A673 (cell line): ENCODE results near the gene BRAF. TPM values are rescaled to one million over a fixed set of nuclear protein-coding genes. Genes with fewer than 3 reads are reported as not detected.

Experiments used
- BruUV-seq: library from RNA; stranded (reverse); fragments of 400-500 nt; replicated peaks from 2 replicates; lab custom pipeline; 2021; lab: Mats Ljungman, UMichigan
- CTCF ChIA-PET: fragments of 300-600 bp; sonication (Branson Sonifier 250); formaldehyde crosslinking; loops from one replicate; lab custom pipeline; 2022; ENCODE audit warnings: antibody characterized with exemption; lab: Charles Lee
- POLR2A ChIA-PET: fragments of 300-600 bp; sonication (Branson Sonifier 250); formaldehyde crosslinking; loops from one replicate; lab custom pipeline; 2022; ENCODE audit warnings: antibody characterized with exemption; ENCODE audit not compliant: low non-redundant PET; lab: Charles Lee
- DNase-seq: peaks from one replicate; pipeline ENCODE4 v3.0.0-alpha.2; 2015; ENCODE audit warnings: low spot score
- H3K27ac ChIP-seq: fragments of 200-600 bp; sonication (generic); 2 replicates; pipeline ENCODE4 v1.5.1; 2016; ENCODE audit warnings: mixed run types, low read depth, mild to moderate bottlenecking, mixed read lengths, antibody characterized with exemption, low read length; ENCODE audit not compliant: poor library complexity, severe bottlenecking
- H3K27me3 ChIP-seq: fragments of 200-600 bp; sonication (generic); replicated peaks from 2 replicates; pipeline ENCODE4 v1.6.1; 2017; ENCODE audit warnings: mixed run types, low read depth, mild to moderate bottlenecking, mixed read lengths, antibody characterized with exemption, low read length; ENCODE audit not compliant: insufficient read depth, poor library complexity
- H3K36me3 ChIP-seq: fragments of 200-600 bp; sonication (generic); 2 replicates; pipeline ENCODE4 v1.6.1; 2016; ENCODE audit warnings: mixed run types, mild to moderate bottlenecking, mixed read lengths, antibody characterized with exemption, low read length; ENCODE audit not compliant: insufficient read depth, poor library complexity, severe bottlenecking
- H3K4me1 ChIP-seq: fragments of 200-600 bp; sonication (generic); 2 replicates; pipeline ENCODE4 v1.6.1; 2017; ENCODE audit warnings: mixed run types, mild to moderate bottlenecking, mixed read lengths, antibody characterized with exemption, low read length; ENCODE audit not compliant: insufficient read depth, poor library complexity, severe bottlenecking
- H3K4me3 ChIP-seq: fragments of 200-600 bp; sonication (generic); 2 replicates; pipeline ENCODE4 v1.5.1; 2016; ENCODE audit warnings: low read depth, mixed run types, mild to moderate bottlenecking, mixed read lengths, low read length; ENCODE audit not compliant: poor library complexity, severe bottlenecking
- H3K9me3 ChIP-seq: fragments of 200-600 bp; sonication (generic); 2 replicates; pipeline ENCODE4 v1.6.1; 2016; ENCODE audit warnings: mixed run types, low read depth, mild to moderate bottlenecking, mixed read lengths, antibody characterized with exemption, low read length; ENCODE audit not compliant: poor library complexity, severe bottlenecking
- CTCF ChIP-seq: fragments of 300-800, 200-600 bp; sonication (generic); conservative IDR thresholded peaks from 2 replicates; pipeline ENCODE4 v1.5.1; 2017; ENCODE audit warnings: low read depth, mild to moderate bottlenecking, antibody characterized with exemption, low read length, moderate library complexity, mixed read lengths
- EZH2 ChIP-seq: fragments of 200-600 bp; sonication (generic); IDR thresholded peaks from 2 replicates; pipeline ENCODE4 v1.6.1; 2017; ENCODE audit warnings: borderline replicate concordance, low read depth, mild to moderate bottlenecking, mixed read lengths, antibody characterized with exemption, low read length; ENCODE audit not compliant: poor library complexity, severe bottlenecking
- intact Hi-C: fragments of 100-400 bp; cut with micrococcal nuclease; formaldehyde crosslinking; loops from one replicate; pipeline ENCODE4 v1.10.0; 2022; ENCODE audit not compliant: unreplicated experiment
- total RNA-seq: library from RNA; stranded (reverse); gene quantifications from 2 replicates; pipeline ENCODE4 v1.2.3, GENCODE V29; 2021

BRAF gene
- total RNA-seq, 1 experiment from 2014 or later, result 31.8 TPM

- DNase-seq, result no peak
- intact Hi-C loops, result no loop called here
- Histone ChIP-seq H3K4me3 (no peak overlapping the region), H3K9me3 (no peaks in the 10 kb centered on the region), H3K27me3 (no peaks in the 10 kb centered on the region), H3K4me1 (no peaks in the 10 kb centered on the region), H3K27ac (no peak overlapping the region), H3K36me3 (peaks cover 2% of the 10 kb centered on the region)
- no TSS peak for BruUV-seq
- TF ChIP-seq CTCF (no peak), EZH2 (no peak)
- ChIA-PET CTCF (no interaction called here), POLR2A (interaction anchor here (0.6 kb wide), 1 partner anchor 91 kb away, joined by 4 read pairs; no protein-coding TSS in a partner anchor)
Measured at GRCh38 chr7:140685407-140686087, 239.2 kb downstream of the BRAF start.

GRCh38 chr7:140684066-140684950, 240.4 kb downstream of the BRAF start:
- Histone ChIP-seq H3K36me3 (no peaks in the 10 kb centered on the region), H3K4me1 (no peaks in the 10 kb centered on the region), H3K9me3 (no peaks in the 10 kb centered on the region), H3K4me3 (no peak overlapping the region), H3K27me3 (no peaks in the 10 kb centered on the region), H3K27ac (no peak overlapping the region)
- intact Hi-C loops, result no loop called here
- no TSS peak for BruUV-seq
- ChIA-PET POLR2A (no interaction called here), CTCF (no interaction called here)
- TF ChIP-seq EZH2 (no peak), CTCF (no peak)
- DNase-seq, result no peak

- Histone ChIP-seq H3K4me1 (no peaks in the 10 kb centered on the region), H3K36me3 (no peaks in the 10 kb centered on the region), H3K4me3 (no peak overlapping the region), H3K27me3 (no peaks in the 10 kb centered on the region), H3K27ac (no peak overlapping the region), H3K9me3 (no peaks in the 10 kb centered on the region)
- DNase-seq, result no peak
- ChIA-PET CTCF (no interaction called here), POLR2A (no interaction called here)
- TF ChIP-seq CTCF (no peak), EZH2 (no peak)
- no TSS peak for BruUV-seq
- intact Hi-C loops, result no loop called here
Measured at GRCh38 chr7:140683657-140684056, 241.1 kb downstream of the BRAF start.
